ENCODE data around the gene UNC79. TPM values are rescaled to one million over a fixed set of nuclear protein-coding genes. Genes with fewer than 3 reads are reported as not detected.

The UNC79 gene
- total RNA-seq, 1 experiment from 2014 or later: 0.05 TPM

- ChIA-PET CTCF (no interaction called here), POLR2A (no interaction called here)
- Histone ChIP-seq H3K9me3 (ENCODE audit: control insufficient read depth, insufficient read depth, low read depth, low read length) (no peaks in the 10 kb centered on the region), H3K36me3 (ENCODE audit: control insufficient read depth, insufficient read depth, low read length) (no peaks in the 10 kb centered on the region), H3K27ac (ENCODE audit: low read length) (no peak overlapping the region), H3K27me3 (ENCODE audit: control insufficient read depth, insufficient read depth, low read length) (no peaks in the 10 kb centered on the region), H3K4me1 (ENCODE audit: control insufficient read depth, insufficient read depth, low read length) (no peaks in the 10 kb centered on the region), H3K4me3 (ENCODE audit: low read depth in 2 of 2, low read length in 2 of 2) (no peak overlapping the region)
- TF ChIP-seq CTCF (IDR thresholded peaks at IDR 0.05) (no peak), REST (IDR thresholded peaks at IDR 0.05; ENCODE audit: insufficient read depth in 1 of 2, low read depth in 2 of 2, low read length in 1 of 2) (no peak)
- intact Hi-C loops (cut with micrococcal nuclease; ENCODE audit: unreplicated experiment): no loop called here
- BruUV-seq (replicated peaks): no TSS peak
- ATAC-seq (no peak), DNase-seq (ENCODE audit: low read depth, low spot score) (no peak)
- in situ Hi-C loops (cut with HindIII; ENCODE audit: low pct_unique_long_range_greater_than_20kb, low sequenced_read_pairs): no loop called here
These were observed 322.3 kb downstream of the UNC79 start for GRCh38 chr14:93752980-93753561.

GRCh38 chr14:93753647-93754046 is 322.9 kb downstream of the UNC79 start:
- CTCF ChIA-PET: no interaction called here
- in situ Hi-C loops (cut with HindIII; ENCODE audit: low pct_unique_long_range_greater_than_20kb, low sequenced_read_pairs) (no loop called here), intact Hi-C loops (cut with micrococcal nuclease; ENCODE audit: unreplicated experiment) (no loop called here)

More at GRCh38 chr14:93753647-93754046, 322.9 kb downstream of the UNC79 start:
- TF ChIP-seq REST (IDR thresholded peaks at IDR 0.05; ENCODE audit: insufficient read depth in 1 of 2, low read depth in 2 of 2, low read length in 1 of 2): no peak
- no peak for TF ChIP-seq POLR2AphosphoS5 (IDR thresholded peaks at IDR 0.05; ENCODE audit: low read depth, low read length)
- no peak for TF ChIP-seq TCF7L2 (IDR thresholded peaks at IDR 0.05; ENCODE audit: low read depth, low read length)
- no peak for TF ChIP-seq CTCF (IDR thresholded peaks at IDR 0.05)
- TF ChIP-seq SIN3A (IDR thresholded peaks at IDR 0.05; ENCODE audit: borderline replicate concordance, insufficient read depth, low read depth, low read length): no peak
- Histone ChIP-seq H3K36me3 (ENCODE audit: control insufficient read depth, insufficient read depth, low read length) (no peaks in the 10 kb centered on the region), H3K4me3 (ENCODE audit: low read depth in 2 of 2, low read length in 2 of 2) (no peak overlapping the region), H3K9me3 (ENCODE audit: control insufficient read depth, insufficient read depth, low read depth, low read length) (no peaks in the 10 kb centered on the region), H3K27me3 (ENCODE audit: control insufficient read depth, insufficient read depth, low read length) (no peaks in the 10 kb centered on the region), H3K4me1 (ENCODE audit: control insufficient read depth, insufficient read depth, low read length) (no peaks in the 10 kb centered on the region), H3K27ac (ENCODE audit: low read length) (no peak overlapping the region)
- POLR2A ChIA-PET: no interaction called here
- BruUV-seq (replicated peaks): no TSS peak
- DNase-seq (ENCODE audit: low read depth, low spot score) (no peak), ATAC-seq (no peak)
